NCI-H1694 (cell line): ENCODE results near the gene ZNHIT1.

Experiments used
- DNase-seq: peaks from one replicate; lab custom pipeline; 2025; lab: John Stamatoyannopoulos, UW

The ZNHIT1 gene

GRCh38 chr7:101217388-101218235 is at the start of gene ZNHIT1, which contains the start of gene PLOD3:
Gene ZNHIT1 (plus strand): TSS chr7:101218165. CDS start chr7:101218196, 31 bp downstream.
Gene PLOD3 (minus strand): TSS chr7:101217581. CDS start chr7:101217274, 307 bp downstream.
- peak; percentile 99 for DNase-seq

- no peak for DNase-seq
Measured at GRCh38 chr7:101168412-101169049, 49.4 kb upstream of the ZNHIT1 start.

DNA sequence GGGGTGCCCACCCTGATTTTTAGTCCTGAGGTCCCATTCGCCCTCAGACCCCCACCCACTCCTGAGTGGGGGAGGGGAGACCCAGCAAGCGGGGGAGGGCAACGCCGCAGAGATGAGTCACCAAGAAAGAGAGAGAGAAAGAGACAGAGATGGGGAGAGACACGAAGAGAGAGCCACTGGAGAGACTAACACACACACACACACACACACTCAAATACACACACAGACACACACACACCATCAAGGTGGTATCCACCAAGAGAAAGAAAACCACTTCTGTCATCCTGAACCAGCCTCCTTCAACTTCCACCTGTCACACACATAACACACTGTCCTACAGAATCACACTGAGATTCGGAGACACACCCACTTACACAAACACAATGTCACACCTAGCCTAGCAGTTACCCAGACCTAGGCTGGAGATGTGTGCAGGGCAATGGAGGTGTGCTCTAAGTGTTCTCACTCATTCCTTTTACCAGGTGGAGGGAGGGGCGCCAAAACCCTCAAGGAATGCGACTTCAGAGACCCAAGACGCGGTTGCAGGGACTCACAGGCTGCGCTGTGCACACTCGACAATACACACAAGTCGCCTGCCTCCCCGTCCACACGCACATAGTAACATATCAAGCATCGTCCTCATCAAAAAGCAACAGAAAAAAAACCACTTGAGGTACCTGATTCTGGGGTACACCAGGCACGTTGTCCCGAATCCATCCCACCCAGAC is 48.7 kb upstream of the ZNHIT1 start:
- no peak for DNase-seq

GRCh38 chr7:101169838-101170551 is 48.0 kb upstream of the ZNHIT1 start:
- peak; percentile 34 for DNase-seq

DNA sequence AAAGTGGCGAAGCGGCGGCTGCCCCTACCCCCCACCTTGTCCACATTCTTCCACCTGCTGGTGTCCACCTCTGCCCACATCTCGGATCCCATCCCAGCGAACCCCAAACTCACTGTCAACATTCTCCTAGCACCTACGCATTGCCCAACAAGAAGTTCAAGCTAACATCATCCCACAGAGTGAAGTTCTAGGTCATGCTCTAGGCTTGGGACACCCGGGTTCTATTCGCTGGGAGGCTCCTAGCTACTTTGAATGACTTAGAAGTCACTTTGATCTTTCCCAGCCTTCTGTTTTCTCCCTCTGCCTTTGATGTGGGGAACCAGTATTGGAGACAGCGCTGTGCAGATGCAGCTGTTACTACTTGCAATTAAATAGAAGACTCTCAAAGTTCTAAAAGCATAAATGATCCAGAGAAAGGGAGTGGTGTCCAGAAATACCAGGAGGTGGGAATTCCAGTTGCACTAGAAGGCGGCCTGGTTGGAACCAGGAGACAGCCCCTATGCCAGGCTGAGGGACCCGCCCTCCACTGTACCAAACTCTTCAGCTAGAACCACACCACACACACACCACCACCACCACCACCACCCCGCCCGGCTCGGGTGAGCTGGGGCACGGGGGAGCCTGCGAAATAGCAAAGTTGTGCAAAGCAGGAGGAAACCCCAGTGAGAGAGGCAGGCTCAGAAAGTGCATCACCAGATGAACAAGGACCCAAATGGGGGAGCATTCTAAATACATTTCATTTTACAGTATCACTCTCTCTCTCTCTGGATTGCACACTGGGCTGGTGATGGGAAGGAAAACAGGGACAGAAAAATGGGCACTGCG is 47.1 kb upstream of the ZNHIT1 start:
- no peak for DNase-seq

GRCh38 chr7:101171442-101171837 is 46.5 kb upstream of the ZNHIT1 start:
- DNase-seq = no peak

- no peak for DNase-seq
Measured at GRCh38 chr7:101172005-101172853, 45.7 kb upstream of the ZNHIT1 start.

DNA sequence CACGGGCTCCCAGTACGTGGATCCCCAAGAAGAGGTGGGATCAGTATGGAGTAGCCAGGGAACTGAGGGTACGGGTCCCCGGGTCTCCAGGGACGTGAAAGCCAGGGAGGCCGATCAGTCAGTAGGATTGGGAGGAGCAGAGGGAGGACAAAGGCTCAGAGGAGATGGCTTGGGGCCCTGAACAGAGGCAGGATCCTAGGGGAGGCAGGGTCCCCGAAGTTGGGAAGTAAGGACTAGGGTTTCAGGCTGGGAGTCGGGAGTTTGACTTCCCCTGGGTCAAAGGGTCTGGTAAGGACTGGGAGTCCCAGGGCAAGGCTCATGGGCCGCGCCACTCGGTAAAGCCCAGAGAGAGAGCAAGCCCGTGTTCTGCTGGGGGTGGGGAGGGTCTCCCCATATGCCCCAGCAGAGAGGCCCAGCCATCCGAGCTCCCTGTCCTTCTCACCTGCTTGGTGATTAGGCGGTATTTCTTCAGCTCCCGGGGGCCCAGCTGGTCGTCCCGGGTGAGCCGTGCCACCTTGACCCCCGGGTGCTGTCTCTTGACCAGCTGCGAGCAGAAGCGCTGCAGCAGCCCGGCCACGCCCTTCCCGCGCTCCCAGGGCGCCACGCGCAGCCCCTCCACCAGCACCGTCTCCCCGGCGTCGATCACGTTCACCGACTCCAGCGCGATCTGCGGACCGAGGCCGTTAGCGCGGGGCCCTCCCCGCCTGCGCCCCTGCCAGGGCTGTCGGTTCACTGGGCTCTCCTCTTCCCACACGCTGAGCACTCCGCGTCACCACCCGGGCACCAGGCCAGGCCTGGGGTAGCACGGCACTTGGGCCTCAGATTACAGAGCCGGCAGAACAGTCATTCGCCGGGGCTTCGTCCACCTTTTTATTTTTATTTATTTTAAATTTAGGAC is 44.9 kb upstream of the ZNHIT1 start:
- peak; percentile 43 for DNase-seq

GRCh38 chr7:101173752-101174244 is 44.2 kb upstream of the ZNHIT1 start:
- DNase-seq = no peak

DNA sequence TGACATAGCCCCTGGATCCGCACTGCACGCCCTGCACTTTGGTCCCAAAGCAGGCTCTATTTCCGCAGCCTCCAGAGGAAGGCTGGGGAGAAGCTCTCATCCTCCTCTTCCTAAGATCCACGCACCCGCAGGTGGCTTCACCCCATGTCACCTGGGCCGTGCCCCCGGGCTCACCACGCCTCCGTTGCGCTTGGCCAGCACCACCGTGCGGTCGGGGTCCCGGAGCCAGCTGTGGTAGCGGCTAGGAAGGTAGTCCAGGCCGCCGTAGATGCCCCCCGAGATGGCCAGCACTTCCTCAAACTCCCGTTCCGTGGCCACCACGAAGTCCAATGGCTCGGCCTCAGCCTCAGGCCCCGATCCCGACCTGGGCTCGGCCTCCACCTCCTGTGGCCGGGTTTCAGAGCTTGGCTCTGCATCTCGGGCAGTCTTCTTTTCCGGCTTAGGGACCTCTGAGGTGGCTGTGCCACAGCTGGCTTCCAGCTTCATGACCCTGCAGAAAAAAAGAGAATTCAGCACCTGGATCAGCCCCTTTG is 43.6 kb upstream of the ZNHIT1 start:
- DNase-seq = no peak

DNA sequence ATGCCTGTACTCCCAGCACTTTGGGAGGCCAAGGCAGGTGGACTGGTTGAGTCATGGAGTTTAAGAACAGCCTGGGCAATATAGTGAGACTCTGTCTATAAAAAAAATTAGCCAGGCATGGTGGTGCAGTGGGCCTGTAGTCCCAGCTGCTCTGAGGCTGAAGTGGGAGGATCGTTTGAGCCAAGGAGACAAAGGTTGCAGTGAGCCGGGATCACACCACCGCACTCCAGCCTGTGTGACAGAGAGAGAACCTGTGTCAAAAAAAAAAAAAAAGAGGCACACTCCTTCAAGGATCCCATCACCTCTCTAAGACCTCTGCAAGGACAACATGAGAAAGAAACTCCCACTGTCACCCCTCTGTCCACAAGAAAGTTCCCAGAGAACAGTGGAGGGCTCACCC is 42.3 kb upstream of the ZNHIT1 start:
- DNase-seq = no peak

DNA sequence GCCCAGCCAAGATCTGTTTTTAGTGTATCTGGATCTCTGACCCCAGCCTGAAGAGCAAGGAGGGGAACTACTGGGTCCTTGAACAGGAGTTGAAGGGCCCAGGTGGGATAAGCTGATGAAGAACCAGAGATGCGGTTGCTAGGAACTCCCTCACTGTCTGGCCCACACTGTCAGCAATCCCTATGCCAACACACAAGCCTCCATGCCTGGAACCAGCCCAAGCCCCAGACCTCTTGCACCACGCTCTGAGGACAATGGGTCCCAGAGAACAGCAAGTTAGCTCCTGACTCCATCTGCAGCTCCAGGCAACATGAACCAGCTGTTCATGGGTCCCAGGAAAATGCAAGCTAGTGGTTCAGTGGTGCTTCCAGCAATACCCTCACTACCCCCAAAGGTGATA is 40.3 kb upstream of the ZNHIT1 start:
- no peak for DNase-seq

DNA sequence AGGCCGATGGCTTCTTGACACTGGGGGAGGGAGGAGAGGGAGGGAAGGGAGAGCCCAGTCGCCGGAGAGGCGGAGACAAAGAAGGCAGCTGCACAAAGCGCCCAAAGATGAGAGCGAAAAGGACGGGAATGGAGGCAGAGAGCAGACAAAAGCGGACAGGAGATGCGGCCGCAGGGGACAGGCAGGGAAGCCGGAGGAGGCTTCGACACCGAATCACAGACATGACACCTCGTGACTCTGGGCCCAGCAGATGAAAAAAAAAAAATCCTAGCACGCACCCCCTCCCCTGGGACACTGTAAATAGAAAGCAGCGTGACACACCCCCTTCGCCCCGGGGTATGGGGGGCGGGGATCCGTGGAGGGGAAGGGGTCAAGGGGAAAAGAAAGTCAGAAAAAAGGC is 38.8 kb upstream of the ZNHIT1 start:
- no peak for DNase-seq

DNA sequence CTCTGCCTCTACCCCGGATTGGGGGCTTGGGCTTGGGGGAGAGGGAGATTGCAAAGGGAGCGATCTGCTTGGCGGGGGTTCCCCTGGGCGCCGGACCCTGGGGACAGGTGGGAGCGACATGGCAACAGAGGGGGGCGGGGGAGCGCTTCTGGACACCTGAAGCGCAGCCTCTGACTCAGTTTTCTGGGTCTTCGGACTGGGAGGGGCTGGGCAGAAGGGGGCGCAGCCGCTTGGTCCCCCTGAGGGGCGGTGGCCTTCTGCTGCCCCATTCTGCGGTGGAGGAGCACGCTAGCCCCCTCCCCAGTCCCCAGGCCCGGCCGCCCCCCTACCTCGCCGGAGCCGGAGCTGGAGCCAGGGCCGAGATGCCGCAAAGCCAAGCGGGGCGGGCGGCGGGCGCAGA is 38.3 kb upstream of the ZNHIT1 start:
- DNase-seq = no peak

DNA sequence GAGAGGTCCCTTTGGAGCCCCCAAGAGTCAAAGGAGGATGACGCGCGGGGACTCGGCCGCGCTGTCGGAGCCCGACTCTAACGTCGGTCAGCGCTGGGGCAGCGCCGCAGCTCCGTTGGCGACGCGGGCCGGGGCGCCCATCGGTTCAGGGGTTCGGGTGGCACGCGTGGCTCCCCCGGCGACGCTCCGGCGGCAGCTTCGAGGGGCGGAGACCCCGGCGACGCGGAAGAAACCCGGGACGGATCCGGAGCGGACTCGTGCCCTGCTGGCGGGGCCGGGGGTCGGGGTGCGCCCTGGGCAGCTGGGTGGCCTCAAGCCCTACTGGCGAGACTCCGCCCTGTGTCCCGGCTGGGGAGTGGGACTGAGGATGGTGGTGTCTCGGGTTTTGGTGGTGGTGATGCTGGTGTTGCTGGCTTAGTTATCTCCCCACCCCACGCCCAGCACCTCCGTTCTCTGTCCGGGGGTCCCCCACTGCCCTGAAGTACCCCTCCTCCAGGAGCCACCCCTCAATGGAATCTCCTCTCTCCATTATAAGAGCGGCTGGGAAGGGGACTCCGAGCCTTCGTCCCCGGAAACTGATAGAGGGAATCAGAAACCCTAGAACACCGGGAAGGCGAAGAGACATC is 37.7 kb upstream of the ZNHIT1 start, which contains the start of gene NAT16:
TSS of gene NAT16 (minus strand) at position 164 of the 626 bp plus-strand sequence. CDS start 5,486 bp downstream, outside the sequence.
- no peak for DNase-seq

GRCh38 chr7:101185258-101185839 is 32.6 kb upstream of the ZNHIT1 start:
- DNase-seq = no peak

DNA sequence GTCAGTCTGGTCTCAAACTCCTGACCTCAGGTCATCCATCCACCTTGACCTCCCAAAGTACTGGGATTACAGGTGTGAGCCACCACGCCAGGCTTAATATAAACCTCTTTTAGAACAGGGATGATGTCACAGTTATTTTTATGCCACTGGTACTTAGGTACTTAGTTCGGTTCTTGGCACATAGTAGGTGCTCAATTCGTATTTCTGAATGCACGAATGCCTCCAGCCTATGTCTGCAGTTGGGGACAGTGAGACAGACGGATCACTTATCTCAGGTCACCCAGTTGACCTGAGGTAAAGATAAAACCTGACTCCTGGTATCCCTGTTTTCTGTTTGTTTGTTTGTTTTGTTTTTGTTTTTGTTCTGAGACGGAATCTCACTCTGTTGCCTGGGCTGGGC is 31.8 kb upstream of the ZNHIT1 start:
- no peak for DNase-seq
